ENCODE data around the gene STK32B. TPM values are rescaled to one million over a fixed set of nuclear protein-coding genes. Genes with fewer than 3 reads are reported as not detected.

Gene STK32B
- total and polyA plus RNA-seq, 2 experiments from 2014 or later = 0.71 to 2.3 TPM

GRCh38 chr4:5152521-5152920, 101.2 kb downstream of the STK32B start:
- H4K20me1 ChIP-seq (replicated peaks; ENCODE audit: insufficient read depth) = no peaks in the 10 kb centered on the region
- ATAC-seq (no peak), DNase-seq (ENCODE audit: low spot score) (no peak)
- no peak overlapping the region for H2AFZ ChIP-seq
- no peaks in the 10 kb centered on the region for H3F3A ChIP-seq (replicated peaks; ENCODE audit: low read depth)
- no peaks in the 10 kb centered on the region for H3K27me3 ChIP-seq (ENCODE audit: insufficient read depth)
- no peaks in the 10 kb centered on the region for H3K9me3 Mint-ChIP-seq
- no peaks in the 10 kb centered on the region for H3K27me3 Mint-ChIP-seq (ENCODE audit: insufficient read depth, low read depth, poor library complexity)
- H3K36me3 ChIP-seq (ENCODE audit: insufficient read depth) = no peaks in the 10 kb centered on the region
- H3K4me1 Mint-ChIP-seq = peaks cover 3% of the 10 kb centered on the region
- no peaks in the 10 kb centered on the region for H3K4me1 ChIP-seq (ENCODE audit: insufficient read depth)
- H3K27ac Mint-ChIP-seq = no peak overlapping the region
- H3K27ac ChIP-seq (ENCODE audit: low read depth) = no peak overlapping the region
- no peak overlapping the region for H3K4me2 ChIP-seq
- no peak overlapping the region for H3K4me3 ChIP-seq
- no peak overlapping the region for H3K4me3 Mint-ChIP-seq
- no peaks in the 10 kb centered on the region for H3K36me3 Mint-ChIP-seq (ENCODE audit: low read depth)
- no peaks in the 10 kb centered on the region for H3K9me2 ChIP-seq (ENCODE audit: insufficient read depth)
- TF ChIP-seq NANOG (IDR thresholded peaks at IDR 0.05; ENCODE audit: borderline replicate concordance) (no peak), CREB1 (CRISPR knock-in tag; IDR thresholded peaks at IDR 0.05; ENCODE audit: low read depth) (no peak), ZNF331 (CRISPR knock-in tag; IDR thresholded peaks at IDR 0.05; ENCODE audit: low read depth) (no peak), JUNB (IDR thresholded peaks at IDR 0.05; ENCODE audit: unreplicated experiment) (no peak), POLR2AphosphoS5 (IDR thresholded peaks at IDR 0.05; ENCODE audit: low read depth) (no peak), CTCF (conservative IDR thresholded peaks at IDR 0.05; ENCODE audit: low read depth in 2 of 2) (no peak), REST (IDR thresholded peaks at IDR 0.05; ENCODE audit: unreplicated experiment) (no peak), ZNF114 (CRISPR knock-in tag; IDR thresholded peaks at IDR 0.05) (no peak), STAT1 (IDR thresholded peaks at IDR 0.05; ENCODE audit: unreplicated experiment) (no peak), EZH2 (IDR thresholded peaks at IDR 0.05; ENCODE audit: low read depth, unreplicated experiment) (no peak), ETS1 (IDR thresholded peaks at IDR 0.05) (no peak), EZH2phosphoT487 (IDR thresholded peaks at IDR 0.05; ENCODE audit: unreplicated experiment) (no peak), ZNF462 (CRISPR knock-in tag; IDR thresholded peaks at IDR 0.05) (no peak)
- no peaks in the 10 kb centered on the region for H3K79me2 ChIP-seq (replicated peaks; ENCODE audit: insufficient read depth)
